K562 treated with DMSO at 1 percent for 48 hours (cell line): ENCODE data around the gene CRIP3. TPM values are rescaled to one million over a fixed set of nuclear protein-coding genes. Genes with fewer than 3 reads are reported as not detected.

ENCODE experiments used
- total RNA-seq: library from RNA; unstranded; fragments of 300-600 nt; gene quantifications from 2 replicates; pipeline ENCODE4 v1.2.3, GENCODE V29; 2022; ENCODE audit warnings: low replicate concordance; ENCODE audit errors: extremely low read depth

Gene CRIP3, protein sequence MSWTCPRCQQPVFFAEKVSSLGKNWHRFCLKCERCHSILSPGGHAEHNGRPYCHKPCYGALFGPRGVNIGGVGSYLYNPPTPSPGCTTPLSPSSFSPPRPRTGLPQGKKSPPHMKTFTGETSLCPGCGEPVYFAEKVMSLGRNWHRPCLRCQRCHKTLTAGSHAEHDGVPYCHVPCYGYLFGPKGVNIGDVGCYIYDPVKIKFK
- not detected in 2 replicates for total RNA-seq

DNA sequence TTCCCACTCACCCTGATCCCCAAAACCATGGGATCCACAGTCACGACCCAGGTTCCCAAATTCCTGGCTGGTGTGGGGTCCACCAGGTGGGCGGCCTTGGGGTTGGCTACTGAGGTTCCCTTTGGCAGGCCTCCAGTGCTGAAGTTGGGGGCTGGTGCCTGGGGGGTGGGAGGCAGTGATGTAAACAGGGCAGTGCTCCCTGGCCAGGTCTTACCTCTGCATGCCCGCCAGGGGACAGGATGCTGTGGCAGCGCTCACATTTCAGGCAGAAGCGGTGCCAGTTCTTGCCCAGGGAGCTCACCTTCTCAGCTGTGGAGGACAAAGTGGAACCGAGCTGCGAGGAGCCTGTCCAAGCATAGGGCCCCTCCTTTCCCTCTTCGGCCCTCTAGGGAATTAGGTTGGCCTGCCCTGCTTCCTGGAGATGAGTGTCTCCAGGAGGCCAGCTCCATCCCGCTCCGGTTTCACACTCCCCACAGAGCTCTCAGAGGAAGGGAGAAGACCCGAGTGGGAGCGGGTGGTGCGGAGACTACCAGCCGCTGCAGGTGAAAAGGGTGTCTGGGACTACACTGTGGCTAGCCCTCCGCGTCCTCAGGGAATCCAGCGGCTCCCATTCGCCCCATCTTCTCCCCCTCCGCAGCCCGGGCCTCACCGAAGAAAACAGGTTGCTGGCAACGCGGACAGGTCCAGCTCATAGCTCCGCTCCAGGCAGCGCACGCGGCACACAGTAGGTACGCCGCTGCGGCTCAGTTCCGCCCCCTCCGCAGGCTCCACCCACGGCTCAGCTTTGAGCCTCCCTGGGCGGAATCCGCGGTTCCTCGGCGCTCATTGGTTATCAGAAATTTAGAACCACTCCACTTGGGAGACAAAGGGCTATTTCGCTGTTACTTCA lies at the start of gene CRIP3:
Gene CRIP3 (minus strand): TSS at position 726 of the 889 bp plus-strand sequence. CDS start 34 bp downstream, at position 692.

DNA sequence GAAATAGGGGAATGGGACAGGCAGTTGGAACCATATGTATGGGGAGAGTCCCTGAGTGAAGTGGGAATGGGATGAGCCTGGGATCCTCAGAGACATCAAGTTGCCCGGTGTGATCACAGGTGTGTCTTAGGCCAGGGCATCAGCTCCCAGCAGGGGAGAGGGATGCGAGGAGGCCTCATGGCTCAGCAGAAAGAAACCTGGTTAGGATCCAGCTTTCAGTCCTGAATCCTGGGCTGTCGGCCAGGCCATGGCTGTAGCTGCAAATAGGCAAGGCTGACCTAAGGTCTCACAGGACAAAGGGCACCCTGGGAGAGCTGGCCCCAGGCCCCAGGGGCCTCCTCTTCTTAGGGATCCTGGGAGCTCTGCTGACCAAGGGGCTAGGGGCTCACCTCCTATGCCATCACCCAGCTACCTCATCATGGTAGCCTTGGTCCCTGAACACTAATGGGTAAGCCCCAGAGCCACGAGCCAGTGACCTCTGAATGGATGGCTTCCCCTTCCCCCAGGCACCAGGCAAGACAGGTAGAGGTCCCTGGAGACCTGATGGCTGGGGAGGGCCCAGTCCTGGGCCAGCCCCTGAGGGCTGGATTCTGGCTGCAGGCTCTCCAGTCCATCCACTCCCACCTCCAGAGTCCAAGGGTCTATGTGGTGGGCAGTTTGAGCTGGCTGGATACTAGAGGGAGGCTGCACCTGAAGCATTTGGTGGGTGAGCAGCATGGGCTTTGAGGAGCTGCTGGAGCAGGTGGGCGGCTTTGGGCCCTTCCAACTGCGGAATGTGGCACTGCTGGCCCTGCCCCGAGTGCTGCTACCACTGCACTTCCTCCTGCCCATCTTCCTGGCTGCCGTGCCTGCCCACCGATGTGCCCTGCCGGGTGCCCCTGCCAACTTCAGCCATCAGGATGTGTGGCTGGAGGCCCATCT lies 10.7 kb downstream of the CRIP3 start, which contains the start of gene SLC22A7:
Gene SLC22A7 (plus strand): TSS at position 617 of the 921 bp plus-strand sequence. CDS start 99 bp downstream, at position 716.

Other genes starting within 250 kb of the CRIP3 start
- not detected in 2 replicates for gene MRPL2, start 249.4 kb downstream of the CRIP3 start, total RNA-seq
- not detected in 2 replicates for gene KLC4, start 249.2 kb downstream of the CRIP3 start, total RNA-seq
- gene PTK7, start 232.5 kb downstream of the CRIP3 start, total RNA-seq = 95.7 TPM in 1 of 2 replicates, not detected in the other
- gene SRF, start 137.6 kb downstream of the CRIP3 start, total RNA-seq = not detected in 2 replicates
- not detected in 2 replicates for gene CUL9, start 126.6 kb downstream of the CRIP3 start, total RNA-seq
- not detected in 2 replicates for gene DNPH1, start 79.3 kb downstream of the CRIP3 start, total RNA-seq
- not detected in 2 replicates for gene TTBK1, start 65.3 kb downstream of the CRIP3 start, total RNA-seq
- gene SLC22A7, start 10.6 kb downstream of the CRIP3 start, total RNA-seq = not detected in 2 replicates
- 43.1 TPM in 1 of 2 replicates, not detected in the other for gene ZNF318, start 60.8 kb upstream of the CRIP3 start, total RNA-seq
- not detected in 2 replicates for gene ABCC10, start 118.7 kb upstream of the CRIP3 start, total RNA-seq
- not detected in 2 replicates for gene DLK2, start 146.7 kb upstream of the CRIP3 start, total RNA-seq
- gene TJAP1, start 168.7 kb upstream of the CRIP3 start, total RNA-seq = not detected in 2 replicates
- not detected in 2 replicates for gene LRRC73, start 201.5 kb upstream of the CRIP3 start, total RNA-seq
- gene YIPF3, start 208.1 kb upstream of the CRIP3 start, total RNA-seq = not detected in 2 replicates
- not detected in 2 replicates for gene POLR1C, start 208.3 kb upstream of the CRIP3 start, total RNA-seq